HEK293T (cell line): ENCODE data around the gene CNDP1.

Source experiments
- ARNT ChIP-seq: fragments of 450-650 bp; IDR thresholded peaks from 2 replicates; pipeline ENCODE4 v1.6.1; 2017; ENCODE audit warnings: mild to moderate bottlenecking
- ELF4 ChIP-seq: fragments of 450-650 bp; IDR thresholded peaks from 2 replicates; pipeline ENCODE4 v1.6.1; 2017; ENCODE audit warnings: antibody characterized with exemption
- FOXA1 ChIP-seq: fragments of 450-650 bp; IDR thresholded peaks from 2 replicates; pipeline ENCODE4 v1.6.1; 2016; ENCODE audit warnings: mild to moderate bottlenecking
- FOXK2 ChIP-seq: fragments of 450-650 bp; IDR thresholded peaks from 2 replicates; pipeline ENCODE4 v1.6.1; 2016; ENCODE audit warnings: mild to moderate bottlenecking
- FOXM1 ChIP-seq: fragments of 450-650 bp; IDR thresholded peaks from 2 replicates; pipeline ENCODE4 v1.6.1; 2017; ENCODE audit warnings: mild to moderate bottlenecking, borderline replicate concordance
- HDGF ChIP-seq: fragments of 450-650 bp; IDR thresholded peaks from 2 replicates; pipeline ENCODE4 v1.6.1; 2017; ENCODE audit warnings: antibody characterized with exemption, borderline replicate concordance
- L3MBTL2 ChIP-seq: fragments of 450-650 bp; conservative IDR thresholded peaks from 2 replicates; pipeline ENCODE4 v1.6.1; 2016; ENCODE audit warnings: mild to moderate bottlenecking
- SP1 ChIP-seq: fragments of 450-650 bp; IDR thresholded peaks from 2 replicates; pipeline ENCODE4 v1.6.1; 2017
- SUZ12 ChIP-seq: fragments of 450-650 bp; IDR thresholded peaks from 2 replicates; pipeline ENCODE4 v1.6.1; 2016; ENCODE audit warnings: mild to moderate bottlenecking
- TARDBP ChIP-seq: fragments of 450-650 bp; IDR thresholded peaks from 2 replicates; pipeline ENCODE4 v1.6.1; 2016
- ZNF384 ChIP-seq: fragments of 450-650 bp; IDR thresholded peaks from 2 replicates; pipeline ENCODE4 v1.6.1; 2016
- TF ChIP-seq, protein P1 (sequence below): fragments of 450-650 bp; IDR thresholded peaks from 2 replicates; pipeline ENCODE4 v1.6.1; 2016

GRCh38 chr18:74511823-74512222, 22.5 kb upstream of the CNDP1 start:
- TF ChIP-seq HDGF (no peak), ARNT (no peak), TARDBP (no peak), SP1 (no peak), ELF4 (no peak), FOXA1 (no peak), FOXK2 (no peak), L3MBTL2 (no peak), FOXM1 (no peak), ZNF384 (no peak), SUZ12 (no peak)
- TF ChIP-seq, protein P1, sequence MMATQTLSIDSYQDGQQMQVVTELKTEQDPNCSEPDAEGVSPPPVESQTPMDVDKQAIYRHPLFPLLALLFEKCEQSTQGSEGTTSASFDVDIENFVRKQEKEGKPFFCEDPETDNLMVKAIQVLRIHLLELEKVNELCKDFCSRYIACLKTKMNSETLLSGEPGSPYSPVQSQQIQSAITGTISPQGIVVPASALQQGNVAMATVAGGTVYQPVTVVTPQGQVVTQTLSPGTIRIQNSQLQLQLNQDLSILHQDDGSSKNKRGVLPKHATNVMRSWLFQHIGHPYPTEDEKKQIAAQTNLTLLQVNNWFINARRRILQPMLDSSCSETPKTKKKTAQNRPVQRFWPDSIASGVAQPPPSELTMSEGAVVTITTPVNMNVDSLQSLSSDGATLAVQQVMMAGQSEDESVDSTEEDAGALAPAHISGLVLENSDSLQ, result no peak
